Suprapubic skin (tissue), 4 donors: Measurements from ENCODE around the gene CFAP20DC.

Source experiments
- CTCF ChIP-seq, 2 donors: fragments of 200-600 bp in 1 of 2; fragments of 450-650 bp in 1 of 2; sonication (generic) in 1 of 2; IDR thresholded peaks; one replicate each; pipeline ENCODE4 v1.5.1; 2016 to 2019; ENCODE audit warnings: antibody characterized with exemption in 2 of 2, mild to moderate bottlenecking in 1 of 2, moderate library complexity in 1 of 2
- POLR2A ChIP-seq, 2 donors: fragments of 450-650 bp; IDR thresholded peaks; one replicate each; pipeline ENCODE4 v1.6.1; 2017; ENCODE audit warnings: antibody characterized with exemption in 2 of 2, mild to moderate bottlenecking in 2 of 2, moderate library complexity in 2 of 2
- POLR2AphosphoS5 ChIP-seq, 3 donors: sonication (generic); formaldehyde crosslinking; IDR thresholded peaks; one replicate each; pipeline ENCODE4 v1.6.1; 2017; ENCODE audit warnings: antibody characterized with exemption in 3 of 3

- no peak for TF ChIP-seq CTCF (IDR thresholded peaks at IDR 0.05)
- no peak for TF ChIP-seq POLR2A (IDR thresholded peaks at IDR 0.05)
- TF ChIP-seq POLR2AphosphoS5 (IDR thresholded peaks at IDR 0.05) = no peak
Observed at GRCh38 chr3:58839187-58839586, 210.6 kb downstream of the CFAP20DC start.
